ENCODE results near the gene NPPB. TPM values are rescaled to one million over a fixed set of nuclear protein-coding genes. Genes with fewer than 3 reads are reported as not detected.

Gene NPPB
- total RNA-seq, 1 donor: not detected

GRCh38 chr1:11857164-11857851, 1.4 kb downstream of the NPPB start:
- H3K36me3 ChIP-seq (ENCODE audit: insufficient read depth, low read length): no peaks in the 10 kb centered on the region
- DNase-seq (ENCODE audit: insufficient read length, low spot score, missing footprints): peak; percentile 49
- H3K27ac ChIP-seq (ENCODE audit: low read depth, low read length): no peak overlapping the region
- H3K27me3 ChIP-seq (ENCODE audit: insufficient read depth, low read length): peaks cover 37% of the 10 kb centered on the region
- TF ChIP-seq, protein P1, sequence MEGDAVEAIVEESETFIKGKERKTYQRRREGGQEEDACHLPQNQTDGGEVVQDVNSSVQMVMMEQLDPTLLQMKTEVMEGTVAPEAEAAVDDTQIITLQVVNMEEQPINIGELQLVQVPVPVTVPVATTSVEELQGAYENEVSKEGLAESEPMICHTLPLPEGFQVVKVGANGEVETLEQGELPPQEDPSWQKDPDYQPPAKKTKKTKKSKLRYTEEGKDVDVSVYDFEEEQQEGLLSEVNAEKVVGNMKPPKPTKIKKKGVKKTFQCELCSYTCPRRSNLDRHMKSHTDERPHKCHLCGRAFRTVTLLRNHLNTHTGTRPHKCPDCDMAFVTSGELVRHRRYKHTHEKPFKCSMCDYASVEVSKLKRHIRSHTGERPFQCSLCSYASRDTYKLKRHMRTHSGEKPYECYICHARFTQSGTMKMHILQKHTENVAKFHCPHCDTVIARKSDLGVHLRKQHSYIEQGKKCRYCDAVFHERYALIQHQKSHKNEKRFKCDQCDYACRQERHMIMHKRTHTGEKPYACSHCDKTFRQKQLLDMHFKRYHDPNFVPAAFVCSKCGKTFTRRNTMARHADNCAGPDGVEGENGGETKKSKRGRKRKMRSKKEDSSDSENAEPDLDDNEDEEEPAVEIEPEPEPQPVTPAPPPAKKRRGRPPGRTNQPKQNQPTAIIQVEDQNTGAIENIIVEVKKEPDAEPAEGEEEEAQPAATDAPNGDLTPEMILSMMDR (IDR thresholded peaks at IDR 0.05; ENCODE audit: extremely low read depth, low read depth, low read length): no peak
- H3K4me1 ChIP-seq (ENCODE audit: insufficient read depth, low read length): no peaks in the 10 kb centered on the region
- H3K79me2 ChIP-seq (ENCODE audit: insufficient read depth, low read length): no peaks in the 10 kb centered on the region
- no peak overlapping the region for H3K4me2 ChIP-seq (ENCODE audit: insufficient read depth, low read length)
- no peak overlapping the region for H2AFZ ChIP-seq (ENCODE audit: low read length)
- H4K20me1 ChIP-seq (ENCODE audit: insufficient read depth, low read length): peaks cover 2% of the 10 kb centered on the region
- no peaks in the 10 kb centered on the region for H3K9me3 ChIP-seq (ENCODE audit: low read depth, low read length)
- H3K4me3 ChIP-seq (ENCODE audit: insufficient read depth, low read length): no peak overlapping the region

DNA sequence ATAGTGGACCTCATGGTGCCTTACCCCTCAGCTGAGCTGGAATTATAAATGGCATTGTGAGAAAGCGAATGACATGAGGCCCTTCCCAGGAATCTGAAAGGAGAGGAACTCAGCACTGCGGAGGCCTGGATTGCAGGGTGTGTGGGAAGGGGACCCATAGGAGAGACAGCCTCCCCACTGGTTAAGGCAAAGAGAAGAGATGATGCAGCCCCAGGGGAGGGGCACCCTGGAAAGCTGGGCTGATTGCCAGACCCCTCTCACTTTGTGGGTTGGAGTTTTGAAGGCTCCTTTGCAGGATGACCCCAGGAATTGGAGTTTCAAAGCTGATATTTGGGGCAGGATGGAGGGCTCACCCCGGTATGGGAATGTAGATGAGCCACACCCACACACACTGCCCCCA, 2.0 kb downstream of the NPPB start:
- Histone ChIP-seq H3K4me1 (ENCODE audit: insufficient read depth, low read length) (no peaks in the 10 kb centered on the region), H3K36me3 (ENCODE audit: insufficient read depth, low read length) (no peaks in the 10 kb centered on the region), H2AFZ (ENCODE audit: low read length) (no peak overlapping the region), H4K20me1 (ENCODE audit: insufficient read depth, low read length) (peaks cover 2% of the 10 kb centered on the region), H3K27ac (ENCODE audit: low read depth, low read length) (no peak overlapping the region), H3K4me3 (ENCODE audit: insufficient read depth, low read length) (no peak overlapping the region), H3K4me2 (ENCODE audit: insufficient read depth, low read length) (no peak overlapping the region), H3K27me3 (ENCODE audit: insufficient read depth, low read length) (peaks cover 37% of the 10 kb centered on the region), H3K9me3 (ENCODE audit: low read depth, low read length) (no peaks in the 10 kb centered on the region), H3K79me2 (ENCODE audit: insufficient read depth, low read length) (no peaks in the 10 kb centered on the region)
- no peak for DNase-seq (ENCODE audit: insufficient read length, low spot score, missing footprints)
- TF ChIP-seq, protein P1 (IDR thresholded peaks at IDR 0.05; ENCODE audit: extremely low read depth, low read depth, low read length): no peak

DNA sequence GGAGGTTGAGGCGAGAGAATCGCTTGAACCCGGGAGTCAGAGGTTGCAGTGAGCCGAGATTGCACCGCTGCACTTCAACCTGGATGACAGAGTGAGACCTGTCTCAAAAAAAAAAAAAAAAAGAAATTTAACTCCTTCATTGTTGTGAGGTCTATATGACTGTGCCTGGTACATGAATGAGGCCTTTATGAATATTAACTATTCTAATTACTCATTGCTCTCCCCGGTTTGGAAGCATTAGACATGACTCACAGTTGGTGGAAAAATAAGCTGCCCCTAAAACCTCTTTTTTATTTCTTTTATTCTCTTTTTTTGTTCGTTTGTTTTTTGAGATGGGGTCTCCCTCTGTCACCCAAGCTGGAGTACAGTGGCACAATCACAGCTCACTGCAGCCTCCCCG, 3.3 kb downstream of the NPPB start:
- peak; percentile 52 for DNase-seq (ENCODE audit: insufficient read length, low spot score, missing footprints)
- no peak overlapping the region for H2AFZ ChIP-seq (ENCODE audit: low read length)

DNA sequence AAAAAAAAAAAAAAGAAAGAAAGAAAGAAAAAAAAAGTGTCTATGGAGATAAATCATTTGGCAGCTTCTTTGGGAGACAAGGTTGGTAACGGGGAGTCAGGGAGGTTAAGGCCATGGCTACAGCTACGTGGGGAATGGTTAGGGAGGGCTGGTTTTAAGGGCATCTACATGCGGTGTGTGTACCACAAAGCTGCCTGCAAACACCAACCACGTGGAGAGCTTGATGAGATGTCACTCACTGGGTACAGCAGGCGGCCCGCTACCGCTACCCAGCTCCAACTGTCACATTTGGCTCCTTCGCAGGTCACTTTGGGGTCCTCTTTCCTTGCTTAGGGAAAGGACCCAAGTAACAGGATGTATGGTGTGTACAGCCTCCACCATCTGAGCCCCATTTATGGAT, 4.2 kb downstream of the NPPB start:
- Histone ChIP-seq H3K36me3 (ENCODE audit: insufficient read depth, low read length) (no peaks in the 10 kb centered on the region), H3K27ac (ENCODE audit: low read depth, low read length) (no peak overlapping the region), H4K20me1 (ENCODE audit: insufficient read depth, low read length) (peaks cover 2% of the 10 kb centered on the region), H3K27me3 (ENCODE audit: insufficient read depth, low read length) (peaks cover 28% of the 10 kb centered on the region), H3K4me2 (ENCODE audit: insufficient read depth, low read length) (no peak overlapping the region), H3K79me2 (ENCODE audit: insufficient read depth, low read length) (no peaks in the 10 kb centered on the region), H3K4me3 (ENCODE audit: insufficient read depth, low read length) (no peak overlapping the region), H3K9me3 (ENCODE audit: low read depth, low read length) (no peaks in the 10 kb centered on the region), H3K4me1 (ENCODE audit: insufficient read depth, low read length) (no peaks in the 10 kb centered on the region), H2AFZ (ENCODE audit: low read length) (no peak overlapping the region)
- DNase-seq (ENCODE audit: insufficient read length, low spot score, missing footprints): peak; percentile 29
- TF ChIP-seq, protein P1 (IDR thresholded peaks at IDR 0.05; ENCODE audit: extremely low read depth, low read depth, low read length): no peak

More for the DNA sequence above, 3.3 kb downstream of the NPPB start:
- no peak overlapping the region for H3K27ac ChIP-seq (ENCODE audit: low read depth, low read length)
- no peaks in the 10 kb centered on the region for H3K9me3 ChIP-seq (ENCODE audit: low read depth, low read length)
- peaks cover 31% of the 10 kb centered on the region for H3K27me3 ChIP-seq (ENCODE audit: insufficient read depth, low read length)
- H3K4me2 ChIP-seq (ENCODE audit: insufficient read depth, low read length): no peak overlapping the region
- H3K79me2 ChIP-seq (ENCODE audit: insufficient read depth, low read length): no peaks in the 10 kb centered on the region
- H3K36me3 ChIP-seq (ENCODE audit: insufficient read depth, low read length): no peaks in the 10 kb centered on the region
- peaks cover 2% of the 10 kb centered on the region for H4K20me1 ChIP-seq (ENCODE audit: insufficient read depth, low read length)
- H3K4me1 ChIP-seq (ENCODE audit: insufficient read depth, low read length): no peaks in the 10 kb centered on the region
- TF ChIP-seq, protein P1 (IDR thresholded peaks at IDR 0.05; ENCODE audit: extremely low read depth, low read depth, low read length): no peak
- H3K4me3 ChIP-seq (ENCODE audit: insufficient read depth, low read length): no peak overlapping the region

Measured in osteoblast (primary cell).